Chondrocyte (in vitro differentiated cells): Measurements from ENCODE around the gene RFTN2. TPM values are rescaled to one million over a fixed set of nuclear protein-coding genes. Genes with fewer than 3 reads are reported as not detected.
"Not testable (repeated sequence)": the region's sequence is repeated elsewhere in the genome, so short reads cannot be mapped to it uniquely, and the experiment has no call there.

Source experiments
- DNase-seq: peaks from one replicate; pipeline ENCODE4 v3.0.0; 2021; ENCODE audit warnings: mixed read lengths, low spot score
- H3K27ac Mint-ChIP-seq: one replicate; pipeline ENCODE4 v1.8.0; 2021; ENCODE audit warnings: mild to moderate bottlenecking, moderate library complexity, mixed read lengths; ENCODE audit not compliant: unreplicated experiment
- H3K27me3 Mint-ChIP-seq: 2 replicates; pipeline ENCODE4 v1.8.0; 2021; ENCODE audit warnings: low read depth, mixed read lengths
- H3K36me3 Mint-ChIP-seq: 2 replicates; pipeline ENCODE4 v1.8.0; 2021; ENCODE audit warnings: low read depth, mixed read lengths
- H3K4me1 Mint-ChIP-seq: 2 replicates; pipeline ENCODE4 v1.8.0; 2021; ENCODE audit warnings: low read depth, mild to moderate bottlenecking, mixed read lengths
- H3K4me3 Mint-ChIP-seq: one replicate; pipeline ENCODE4 v1.8.0; 2021; ENCODE audit warnings: mild to moderate bottlenecking, moderate library complexity, mixed read lengths; ENCODE audit not compliant: unreplicated experiment
- H3K9me3 Mint-ChIP-seq: 2 replicates; pipeline ENCODE4 v1.8.0; 2021; ENCODE audit warnings: low read depth, mixed read lengths
- total RNA-seq: library from RNA; stranded (reverse); gene quantifications from 3 replicates; pipeline ENCODE4 v1.2.1, GENCODE V29; 2021
- TF ChIP-seq, protein P1 (sequence below): fragments of 200-600 bp; sonication (generic); IDR thresholded peaks from 2 replicates; pipeline ENCODE4 v1.5.0; 2021; ENCODE audit warnings: antibody characterized with exemption, mild to moderate bottlenecking, moderate library complexity

Gene RFTN2
- total RNA-seq, 1 donor from 2014 or later, result 11.5 TPM

DNA sequence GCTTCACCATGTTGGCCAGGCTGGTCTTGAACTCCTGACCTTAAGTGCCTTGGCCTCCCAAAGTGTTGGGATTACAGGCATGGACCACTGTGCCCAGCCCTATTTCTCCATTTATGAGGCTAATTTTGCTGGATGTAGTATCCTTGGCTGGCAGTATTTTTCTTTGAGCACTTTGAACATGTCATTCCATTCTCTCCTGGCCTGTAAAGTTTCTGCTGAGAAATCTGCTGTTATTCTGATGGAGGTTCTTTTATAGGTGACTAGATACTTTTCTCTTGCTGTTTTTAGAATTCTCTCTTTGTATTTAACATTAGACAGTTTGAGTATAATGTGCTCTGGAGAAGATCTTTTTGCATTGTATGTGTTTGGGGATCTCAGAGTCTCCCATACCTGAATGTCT is 9.1 kb downstream of the RFTN2 start:
- TF ChIP-seq, protein P1, sequence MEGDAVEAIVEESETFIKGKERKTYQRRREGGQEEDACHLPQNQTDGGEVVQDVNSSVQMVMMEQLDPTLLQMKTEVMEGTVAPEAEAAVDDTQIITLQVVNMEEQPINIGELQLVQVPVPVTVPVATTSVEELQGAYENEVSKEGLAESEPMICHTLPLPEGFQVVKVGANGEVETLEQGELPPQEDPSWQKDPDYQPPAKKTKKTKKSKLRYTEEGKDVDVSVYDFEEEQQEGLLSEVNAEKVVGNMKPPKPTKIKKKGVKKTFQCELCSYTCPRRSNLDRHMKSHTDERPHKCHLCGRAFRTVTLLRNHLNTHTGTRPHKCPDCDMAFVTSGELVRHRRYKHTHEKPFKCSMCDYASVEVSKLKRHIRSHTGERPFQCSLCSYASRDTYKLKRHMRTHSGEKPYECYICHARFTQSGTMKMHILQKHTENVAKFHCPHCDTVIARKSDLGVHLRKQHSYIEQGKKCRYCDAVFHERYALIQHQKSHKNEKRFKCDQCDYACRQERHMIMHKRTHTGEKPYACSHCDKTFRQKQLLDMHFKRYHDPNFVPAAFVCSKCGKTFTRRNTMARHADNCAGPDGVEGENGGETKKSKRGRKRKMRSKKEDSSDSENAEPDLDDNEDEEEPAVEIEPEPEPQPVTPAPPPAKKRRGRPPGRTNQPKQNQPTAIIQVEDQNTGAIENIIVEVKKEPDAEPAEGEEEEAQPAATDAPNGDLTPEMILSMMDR, result no peak
- Mint-ChIP-seq H3K9me3 (peaks cover 45% of the 10 kb centered on the region), H3K4me1 (peaks cover 28% of the 10 kb centered on the region), H3K4me3 (no peak overlapping the region), H3K36me3 (peaks cover 28% of the 10 kb centered on the region), H3K27me3 (no peaks in the 10 kb centered on the region), H3K27ac (no peak overlapping the region)
- no peak for DNase-seq

DNA sequence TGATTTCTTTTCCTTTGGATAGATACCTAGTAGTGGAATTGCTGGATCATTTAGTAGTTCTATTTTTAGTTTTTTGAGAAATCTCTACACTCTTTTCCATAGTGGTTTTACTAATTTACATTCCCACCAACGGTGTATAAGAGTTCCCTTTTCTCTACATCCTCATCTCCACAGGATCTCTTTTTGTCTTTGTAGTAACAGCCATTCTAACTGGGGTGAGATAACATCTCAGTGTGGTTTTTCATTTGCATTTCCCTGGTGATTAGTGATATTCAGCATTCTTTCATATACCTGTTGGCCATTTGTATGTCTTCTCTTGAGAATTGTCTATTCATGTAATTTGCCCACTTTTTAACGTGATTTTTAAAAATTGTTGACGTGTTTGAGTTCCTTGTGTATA is 13.8 kb downstream of the RFTN2 start:
- H3K27ac Mint-ChIP-seq, result no peak overlapping the region

DNA sequence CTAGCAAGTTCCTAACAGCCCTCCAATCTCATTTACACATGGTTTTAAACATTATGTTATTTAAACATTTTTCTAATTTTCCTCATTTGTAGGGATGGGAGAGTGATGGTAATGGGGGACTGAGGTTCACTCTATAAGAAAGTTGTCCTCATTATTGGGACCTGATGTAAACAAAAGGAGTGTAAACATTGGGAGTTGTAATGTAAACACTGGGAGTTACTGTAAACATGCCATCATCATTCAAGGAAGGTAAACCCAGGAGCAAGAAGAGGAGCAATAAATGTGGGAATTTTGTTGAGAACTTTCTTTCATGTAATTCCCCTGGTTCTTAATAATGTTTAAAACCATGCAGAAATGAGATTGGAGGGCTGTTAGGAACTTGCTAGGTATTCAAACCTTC is 17.8 kb downstream of the RFTN2 start:
- no peak overlapping the region for H3K4me3 Mint-ChIP-seq
- H3K27me3 Mint-ChIP-seq, result no peaks in the 10 kb centered on the region
- TF ChIP-seq, protein P1, result no peak
- DNase-seq, result no peak
- no peak overlapping the region for H3K27ac Mint-ChIP-seq
- H3K9me3 Mint-ChIP-seq, result peaks cover 9% of the 10 kb centered on the region
- H3K36me3 Mint-ChIP-seq, result peaks cover 6% of the 10 kb centered on the region
- H3K4me1 Mint-ChIP-seq, result no peaks in the 10 kb centered on the region

More for the DNA sequence above, 13.8 kb downstream of the RFTN2 start:
- H3K27me3 Mint-ChIP-seq, result no peaks in the 10 kb centered on the region
- H3K36me3 Mint-ChIP-seq, result peaks cover 16% of the 10 kb centered on the region
- TF ChIP-seq, protein P1, result no peak
- peaks cover 35% of the 10 kb centered on the region for H3K9me3 Mint-ChIP-seq
- H3K4me3 Mint-ChIP-seq, result no peak overlapping the region
- H3K4me1 Mint-ChIP-seq, result no peaks in the 10 kb centered on the region
- no peak for DNase-seq

DNA sequence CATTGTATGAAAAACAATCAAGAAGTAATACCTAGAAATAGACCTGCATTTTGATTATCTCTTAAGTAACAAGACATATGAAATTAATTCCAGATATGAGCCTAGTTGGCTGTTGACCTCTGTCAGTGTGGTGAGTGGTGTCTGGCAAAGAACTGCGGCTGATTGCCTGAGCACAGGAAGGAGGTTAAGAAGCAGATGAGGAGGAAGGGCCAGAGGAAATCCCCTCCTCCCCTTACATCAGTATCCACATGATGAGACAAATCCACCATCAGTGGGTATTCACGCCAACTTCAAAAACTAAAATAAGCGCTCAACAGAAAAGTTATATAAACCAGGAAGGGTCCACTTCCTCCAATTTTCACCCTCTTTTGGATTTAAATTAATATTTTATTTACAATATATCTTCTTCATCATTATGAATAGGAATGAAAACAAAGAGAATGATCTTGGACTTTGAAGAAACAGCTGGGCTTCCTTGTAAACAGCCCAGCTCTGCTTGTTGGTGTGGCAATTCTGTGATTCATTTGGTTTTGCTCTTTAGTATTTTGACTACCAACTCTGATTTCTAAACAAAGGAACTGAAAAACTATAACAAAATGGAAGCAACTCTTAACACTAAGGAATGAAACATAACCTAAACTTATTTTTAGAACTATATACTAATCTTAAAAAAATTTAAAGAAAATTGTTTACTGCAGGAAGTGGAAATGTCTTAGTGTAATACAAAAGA is 27.3 kb downstream of the RFTN2 start:
- Mint-ChIP-seq H3K27me3 (no peaks in the 10 kb centered on the region), H3K4me1 (peaks cover 4% of the 10 kb centered on the region), H3K4me3 (no peak overlapping the region), H3K9me3 (no peaks in the 10 kb centered on the region), H3K36me3 (peaks cover 16% of the 10 kb centered on the region), H3K27ac (no peak overlapping the region)
- no peak for DNase-seq
- TF ChIP-seq, protein P1, result no peak

DNA sequence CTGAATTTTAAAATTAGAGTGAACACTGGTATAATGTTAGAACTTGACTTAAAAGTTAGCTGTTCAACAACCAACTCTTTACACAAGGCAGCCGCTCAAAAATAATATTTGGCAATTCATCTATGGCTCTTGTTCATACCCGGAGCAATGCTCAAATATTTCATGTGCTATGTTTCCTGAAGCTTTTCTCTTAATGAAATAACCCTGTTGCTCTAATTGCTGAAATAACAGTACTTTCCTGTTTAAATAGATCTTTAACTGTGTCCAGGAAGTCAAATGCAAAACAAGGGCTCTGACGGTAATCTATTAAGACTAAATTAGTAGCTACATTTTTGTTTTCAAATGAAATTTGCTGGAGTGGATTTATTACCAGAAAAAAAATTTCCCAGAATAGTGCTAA is 33.7 kb downstream of the RFTN2 start:
- no peak overlapping the region for H3K27ac Mint-ChIP-seq
- no peaks in the 10 kb centered on the region for H3K27me3 Mint-ChIP-seq
- peaks cover 20% of the 10 kb centered on the region for H3K36me3 Mint-ChIP-seq
- H3K4me1 Mint-ChIP-seq, result no peaks in the 10 kb centered on the region
- TF ChIP-seq, protein P1, result no peak
- peaks cover 3% of the 10 kb centered on the region for H3K9me3 Mint-ChIP-seq
- no peak for DNase-seq
- H3K4me3 Mint-ChIP-seq, result no peak overlapping the region

DNA sequence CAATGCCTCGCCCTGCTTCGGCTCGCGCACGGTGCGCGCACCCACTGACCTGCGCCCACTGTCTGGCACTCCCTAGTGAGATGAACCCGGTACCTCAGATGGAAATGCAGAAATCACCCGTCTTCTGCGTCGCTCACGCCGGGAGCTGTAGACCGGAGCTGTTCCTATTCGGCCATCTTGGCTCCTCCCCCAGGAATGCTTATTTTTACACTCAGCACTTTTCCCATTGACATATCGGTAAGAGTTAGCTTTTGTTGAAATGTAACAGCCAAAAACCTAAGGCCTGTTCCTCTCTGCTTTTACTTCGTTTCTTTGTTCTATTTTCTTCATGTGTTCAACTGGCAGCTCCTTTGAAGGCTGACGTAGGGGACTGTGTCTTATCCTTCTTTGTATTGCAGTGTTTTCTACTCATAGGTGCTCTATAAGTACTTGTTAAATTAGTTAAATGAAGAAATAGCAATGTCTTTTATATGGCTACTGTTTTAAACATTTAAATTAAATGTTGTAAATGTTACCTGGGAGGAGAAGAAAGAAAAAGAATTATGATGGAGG is 34.7 kb downstream of the RFTN2 start:
- H3K36me3 Mint-ChIP-seq, result peaks cover 18% of the 10 kb centered on the region
- H3K27me3 Mint-ChIP-seq, H3K27ac Mint-ChIP-seq, DNase-seq, H3K9me3 Mint-ChIP-seq, H3K4me1 Mint-ChIP-seq, H3K4me3 Mint-ChIP-seq: not testable (repeated sequence)
